Measurements from ENCODE around the gene EFCAB9.

Gene EFCAB9

GRCh38 chr5:172245046-172245445, 51.1 kb downstream of the EFCAB9 start:
- no peak for DNase-seq

- no peak for DNase-seq
Measured at GRCh38 chr5:172245703-172246125, 51.7 kb downstream of the EFCAB9 start.

- no peak for DNase-seq
Measured at GRCh38 chr5:172248637-172249036, 54.7 kb downstream of the EFCAB9 start.

GRCh38 chr5:172251419-172251818, 57.4 kb downstream of the EFCAB9 start:
- DNase-seq = no peak

GRCh38 chr5:172252501-172252900, 58.5 kb downstream of the EFCAB9 start:
- DNase-seq = no peak
